ENCODE measurements around the gene HCN2. TPM values are rescaled to one million over a fixed set of nuclear protein-coding genes. Genes with fewer than 3 reads are reported as not detected.
A peak's percentile ranks its signal among the peaks of the same experiment; 100 is the strongest.

The HCN2 gene
- total and polyA plus RNA-seq, 2 of the 8 experiments (the other 6 are each of a cell fraction or from before 2014, with no cell fraction given): 1.0 to 4.0 TPM

GRCh38 chr19:590396-590745 is 690 bp downstream of the HCN2 start:
- Histone ChIP-seq H4K91ac (replicated peaks; ENCODE audit: insufficient read length, low read length) (no peak overlapping the region), H2BK5ac (ENCODE audit: low read depth, low read length) (no peak overlapping the region), H3K23ac (ENCODE audit: insufficient read length) (no peak overlapping the region), H3K36me3 (ENCODE audit: control insufficient read depth in 2 of 4, insufficient read depth in 4 of 4, low read length in 3 of 4) (peaks cover 0 to 4% (median 0%) of the 10 kb centered on the region in 4 experiments; a peak in 1 of 8 replicates), H3K4me2 (ENCODE audit: insufficient read depth in 1 of 2, low read depth in 2 of 2, low read length in 2 of 2) (peak overlapping the region; percentile 33 to 64; a peak in 3 of 4 replicates), H3K9ac (replicated peaks in 1 of 4; ENCODE audit: extremely low read depth in 1 of 4, low read depth in 3 of 4, low read length in 3 of 4) (no peak overlapping the region), H4K20me1 (replicated peaks in 1 of 2; ENCODE audit: control insufficient read depth in 1 of 2, insufficient read depth in 2 of 2, low read length in 2 of 2) (peaks cover 4 to 14% of the 10 kb centered on the region in 2 experiments), H3K4ac (replicated peaks; ENCODE audit: insufficient read length, low read depth, low read length) (no peak overlapping the region), H3K79me1 (ENCODE audit: low read depth, low read length) (no peaks in the 10 kb centered on the region), H2BK120ac (replicated peaks; ENCODE audit: low read depth, low read length) (no peak overlapping the region), H3K18ac (ENCODE audit: extremely low read depth, low read length) (no peak overlapping the region), H3K23me2 (ENCODE audit: low read depth, low read length) (peaks cover 2% of the 10 kb centered on the region; the same call in 1 of the 2 replicates), H4K8ac (ENCODE audit: extremely low read depth, insufficient read depth, low read length) (no peak overlapping the region), H3K4me1 (replicated peaks in 1 of 4; ENCODE audit: control insufficient read depth in 3 of 4, insufficient read depth in 4 of 4, low read length in 3 of 4) (peaks cover 0 to 6% (median 1%) of the 10 kb centered on the region in 4 experiments; a peak in 3 of 7 replicates), H2AFZ (ENCODE audit: low read length) (no peak overlapping the region), H3K4me3 (ENCODE audit: extremely low read depth in 1 of 4, insufficient read depth in 2 of 4, low read depth in 3 of 4, low read length in 4 of 4) (peak overlapping the region in 1 of 4 experiments; percentile 53; a peak in 3 of 8 replicates), H2BK12ac (ENCODE audit: low read depth, low read length) (no peak overlapping the region), H3K14ac (ENCODE audit: insufficient read length) (no peak overlapping the region), H3K56ac (replicated peaks; ENCODE audit: insufficient read length, low read depth, low read length) (no peak overlapping the region), H3K9me3 (ENCODE audit: insufficient read depth in 2 of 2, low read depth in 1 of 2, low read length in 1 of 2) (no peaks in the 10 kb centered on the region), H2BK20ac (ENCODE audit: low read length) (no peak overlapping the region), H4K5ac (ENCODE audit: insufficient read length, low read depth, low read length) (no peak overlapping the region), H3K27ac (ENCODE audit: low read depth, low read length) (no peak overlapping the region), H3K27me3 (replicated peaks in 1 of 4; ENCODE audit: control insufficient read depth in 3 of 4, extremely low read depth in 1 of 4, insufficient read depth in 3 of 4, low read length in 3 of 4) (peaks cover 23 to 39% (median 31%) of the 10 kb centered on the region in 4 experiments), H2BK15ac (ENCODE audit: low read length) (no peak overlapping the region), H3K79me2 (ENCODE audit: control insufficient read depth in 1 of 2, insufficient read depth in 2 of 2, low read length in 2 of 2) (no peaks in the 10 kb centered on the region), H2AK5ac (ENCODE audit: low read depth, low read length) (no peak overlapping the region)
- no peak for FAIRE-seq
- ChIA-PET POLR2A (ENCODE audit: partially characterized antibody) (interaction anchor here (0.8 to 1.2 kb wide), 3 partner anchors 13 to 17 kb away, joined by 3 to 4 read pairs (median 3); no protein-coding TSS in a partner anchor), CTCF (ENCODE audit: partially characterized antibody) (interaction anchor here (0.9 kb wide), 1 partner anchor 22 kb away, joined by 3 read pairs; no protein-coding TSS in a partner anchor)
- WGBS, 2 experiments (ENCODE audit: extremely low coverage in 1 of 2, insufficient coverage in 1 of 2, insufficient read length in 1 of 2, insufficient replicate concordance in 2 of 2, low coverage in 1 of 2, low lambda C conversion rate in 2 of 2, missing lambda C conversion rate in 1 of 2): 1% methylated on average over 16 of the region's 50 CpGs; no CpG with 5 or more reads in 1 of the 2 experiments
- no peak for DNase-seq (ENCODE audit: low read depth in 1 of 2, low spot score in 2 of 2)
- no peak for TF ChIP-seq HDAC2 (IDR thresholded peaks at IDR 0.05; ENCODE audit: borderline replicate concordance in 1 of 2, low read depth in 2 of 2, low read length in 2 of 2)
- TF ChIP-seq SRF (IDR thresholded peaks at IDR 0.05; ENCODE audit: low read depth, low read length): no peak
- no peak for TF ChIP-seq GTF2F1 (IDR thresholded peaks at IDR 0.05; ENCODE audit: borderline replicate concordance, low read depth, low read length)
- TF ChIP-seq TCF12 (IDR thresholded peaks at IDR 0.05; ENCODE audit: low read depth, low read length): no peak
- no peak for TF ChIP-seq BRCA1 (IDR thresholded peaks at IDR 0.05; ENCODE audit: low read depth, low read length)
- TF ChIP-seq RNF2 (IDR thresholded peaks at IDR 0.05; ENCODE audit: borderline replicate concordance, low read depth, low read length, missing control alignments, poor library complexity, severe bottlenecking): no peak
- no peak for TF ChIP-seq CBX8 (IDR thresholded peaks at IDR 0.05; ENCODE audit: borderline replicate concordance, low read depth, low read length)
- TF ChIP-seq SP1 (IDR thresholded peaks at IDR 0.05; ENCODE audit: low read depth, low read length): no peak
- no peak for TF ChIP-seq POU5F1 (IDR thresholded peaks at IDR 0.05; ENCODE audit: low read depth, low read length)
- no peak for TF ChIP-seq SP4 (IDR thresholded peaks at IDR 0.05; ENCODE audit: low read length)
- TF ChIP-seq KDM4A (IDR thresholded peaks at IDR 0.05; ENCODE audit: low read depth, low read length, severe bottlenecking): peak; percentile 75
- peak; percentile 67 for TF ChIP-seq E2F6 (IDR thresholded peaks at IDR 0.05)
